ENCODE data around the gene MUS81.
A peak's percentile ranks its signal among the peaks of the same experiment; 100 is the strongest.

MUS81 gene

DNA sequence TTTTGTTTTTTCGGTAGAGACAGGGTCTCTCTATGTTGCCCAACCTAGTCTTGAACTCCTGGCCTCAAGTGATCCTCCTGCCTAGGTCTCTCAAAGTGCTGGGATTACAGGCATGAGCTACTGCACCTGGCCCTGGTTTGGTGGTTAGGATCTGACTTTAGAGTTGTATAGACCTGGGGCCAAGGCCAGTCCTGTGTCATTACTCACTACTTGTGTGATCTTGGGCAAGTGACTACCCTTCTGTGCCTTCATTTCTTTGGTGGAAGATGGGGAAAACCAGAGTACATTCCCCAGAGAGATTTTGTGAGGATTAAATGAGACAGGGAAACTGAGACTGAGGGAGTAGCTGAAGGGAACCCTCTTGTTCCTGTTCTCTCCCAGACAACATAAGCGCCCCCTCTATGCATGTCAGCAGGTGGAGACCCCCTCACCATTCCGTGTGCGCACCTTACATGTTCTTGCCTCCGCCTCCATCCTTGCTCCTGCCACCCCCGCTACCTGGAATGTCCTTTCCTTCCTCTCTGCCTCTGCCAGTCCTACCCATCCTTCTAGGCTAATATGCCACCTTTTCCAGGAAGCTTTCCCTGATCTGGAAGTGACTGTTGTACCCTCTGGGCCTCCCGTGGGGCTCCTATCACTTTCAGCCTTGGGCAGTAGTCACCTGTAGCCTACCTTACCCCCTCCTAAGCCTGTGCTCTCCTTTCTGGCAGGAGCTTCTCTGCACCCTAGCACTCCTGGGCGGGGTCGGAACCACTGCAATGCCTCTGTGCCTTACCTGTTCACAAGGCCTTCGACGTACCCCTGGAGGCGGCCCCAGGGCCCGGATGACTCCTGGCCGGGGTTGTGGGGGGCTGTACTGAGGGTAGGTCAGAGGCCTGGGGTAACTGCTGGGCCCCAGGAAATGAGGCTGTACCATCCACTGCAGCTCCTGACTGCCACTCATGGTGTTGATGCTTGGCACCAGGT is 36.1 kb downstream of the MUS81 start:
- DNase-seq, result no peak

DNA sequence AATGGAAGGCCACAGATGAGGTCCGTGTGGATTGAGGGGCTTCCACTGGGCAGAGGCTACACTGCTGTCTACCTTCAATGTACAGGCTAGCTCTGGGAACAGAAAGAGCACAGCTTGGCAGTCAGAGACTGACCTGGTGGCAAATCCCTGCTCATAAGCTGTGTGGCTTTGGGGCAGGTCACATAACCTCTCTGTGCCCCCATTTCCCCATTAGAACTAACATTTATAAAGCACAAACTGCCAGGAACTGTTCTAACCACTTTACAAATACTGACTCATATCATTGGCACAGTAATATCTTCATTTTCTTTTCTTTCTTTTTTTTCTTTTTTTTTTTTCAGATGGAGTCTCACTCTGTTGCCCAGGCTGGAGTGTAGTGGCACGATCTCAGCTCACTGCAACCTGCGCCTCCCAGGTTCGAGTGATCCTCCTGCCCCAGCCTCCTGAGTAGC is 36.8 kb downstream of the MUS81 start:
- DNase-seq, result no peak

DNA sequence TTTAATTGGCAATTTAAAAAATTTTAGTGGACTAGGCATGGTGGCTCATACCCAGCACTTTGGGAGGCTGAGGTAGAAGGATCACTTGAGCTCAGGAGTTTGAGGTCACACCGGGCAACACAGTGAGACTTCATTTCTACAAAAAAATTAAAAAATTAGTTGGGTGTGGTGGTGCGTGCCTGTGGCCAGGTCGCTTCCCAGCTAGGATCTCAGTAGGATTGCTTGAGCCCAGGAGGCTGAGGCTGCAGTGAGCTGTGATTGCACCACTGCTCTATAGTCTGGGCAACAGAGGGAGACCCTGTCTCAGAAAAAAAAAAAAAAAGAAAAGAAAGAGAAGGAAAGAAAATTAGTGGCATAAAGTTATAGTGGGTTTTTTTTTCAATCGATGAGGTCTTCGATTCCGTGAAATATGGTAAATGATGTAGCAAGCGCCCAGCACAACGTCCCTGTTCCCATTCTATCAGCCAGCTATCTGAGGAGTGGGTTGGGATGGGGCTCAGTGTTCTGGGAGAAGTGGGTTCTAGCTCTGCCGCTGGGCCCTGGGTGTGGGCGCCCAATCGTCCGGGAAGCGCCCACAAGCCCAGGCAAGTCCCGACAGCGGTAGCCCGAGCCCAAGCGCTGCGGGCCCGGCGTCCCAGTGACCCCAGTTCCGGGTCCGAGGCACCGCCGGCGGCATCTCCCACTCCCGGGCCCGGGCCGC is 38.6 kb downstream of the MUS81 start:
- no peak for DNase-seq

GRCh38 chr11:65899356-65900124 is 39.3 kb downstream of the MUS81 start:
- no peak for DNase-seq

GRCh38 chr11:65900125-65900898 is 40.1 kb downstream of the MUS81 start, which contains the start of gene FOSL1:
FOSL1 (minus strand) TSS chr11:65900388; CDS start chr11:65900339, 49 bp downstream.
- DNase-seq, result peak; percentile 52

GRCh38 chr11:65900899-65901180 is 40.6 kb downstream of the MUS81 start:
- DNase-seq, result no peak

GRCh38 chr11:65903068-65903481 is 42.8 kb downstream of the MUS81 start:
- DNase-seq, result no peak

DNA sequence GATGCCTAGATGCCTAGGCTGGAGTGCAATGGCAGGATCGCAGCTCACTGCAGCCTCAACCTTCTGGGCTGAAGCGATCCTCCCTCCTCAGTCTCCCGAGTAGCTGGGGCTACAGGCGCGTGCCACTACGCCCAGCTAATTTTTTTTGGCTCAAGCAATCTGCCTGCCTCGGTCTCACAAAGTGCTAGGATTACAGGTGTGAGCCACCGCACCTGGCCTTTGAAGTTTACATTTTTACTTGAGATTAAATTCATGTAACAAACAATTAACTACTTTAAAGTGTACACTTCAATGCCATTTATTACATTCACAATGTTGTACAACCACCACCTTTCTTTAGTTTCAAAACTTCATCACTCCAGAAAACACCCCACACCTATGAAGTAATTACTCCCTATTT is 43.5 kb downstream of the MUS81 start:
- DNase-seq, result no peak

DNA sequence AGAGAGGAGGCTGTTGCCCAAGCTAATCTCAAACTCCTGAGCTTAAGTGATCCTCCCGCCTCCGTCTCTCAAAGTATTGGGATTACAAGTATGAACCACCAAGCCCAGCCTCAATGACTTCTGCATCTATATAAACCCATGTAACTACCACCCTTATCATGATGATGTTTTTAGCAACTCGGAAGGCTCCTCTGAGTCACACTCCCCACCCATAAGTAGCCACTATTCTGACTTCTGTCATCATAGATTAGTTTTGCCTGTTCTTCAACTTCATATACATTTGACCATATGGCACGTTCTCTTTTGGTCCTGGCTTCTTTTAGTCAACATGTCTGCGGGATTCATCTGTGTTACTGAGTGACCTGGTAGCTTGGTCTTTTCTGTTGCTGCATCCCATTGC is 46.4 kb downstream of the MUS81 start:
- no peak for DNase-seq

GRCh38 chr11:65907878-65908277 is 47.6 kb downstream of the MUS81 start:
- DNase-seq, result no peak

DNA sequence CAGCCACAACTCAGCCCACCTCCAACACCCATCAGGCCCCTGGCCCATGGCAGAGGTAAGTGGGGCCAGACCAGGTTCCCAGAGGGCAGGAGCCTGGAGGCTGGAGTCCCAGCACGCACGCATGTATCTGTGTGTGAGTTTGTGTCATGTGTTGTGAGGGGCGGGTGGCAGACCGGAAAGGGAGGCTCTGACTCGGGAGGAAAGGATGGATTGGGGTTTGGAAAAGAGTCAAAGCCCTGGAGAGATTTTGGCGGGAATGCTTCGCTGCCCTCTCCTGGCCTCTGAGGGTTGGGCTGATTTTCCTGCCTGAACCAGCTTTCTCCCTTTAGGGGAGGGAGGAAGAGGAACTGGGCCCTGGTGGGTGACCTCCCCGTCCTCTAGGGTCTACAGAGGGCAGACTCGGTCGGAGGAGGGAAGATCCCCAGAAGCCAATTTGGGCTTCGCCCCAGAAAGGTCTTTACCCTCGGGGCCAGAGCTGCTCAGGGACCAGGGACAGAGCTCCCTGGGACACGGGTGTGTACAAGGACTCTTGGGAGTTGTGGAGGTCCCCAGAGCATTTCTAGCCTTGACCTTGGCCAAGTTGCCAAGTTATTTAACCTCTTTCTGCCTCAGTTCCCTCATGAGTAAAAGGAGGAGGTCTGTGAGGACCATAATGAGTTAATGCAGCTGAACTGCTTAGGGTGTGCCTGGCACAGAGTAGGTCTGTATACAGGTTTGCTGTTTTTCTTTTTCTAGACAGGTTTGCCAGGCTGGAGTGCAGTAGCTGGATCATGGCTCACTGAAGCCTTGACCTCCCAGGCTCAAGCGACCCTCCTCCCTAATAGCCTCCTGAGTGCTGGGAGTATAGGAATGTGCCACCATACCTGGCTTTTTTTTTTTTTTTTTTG is 51.7 kb downstream of the MUS81 start:
- DNase-seq, result peak; percentile 57

GRCh38 chr11:65912845-65913244 is 52.6 kb downstream of the MUS81 start:
- DNase-seq, result no peak

DNA sequence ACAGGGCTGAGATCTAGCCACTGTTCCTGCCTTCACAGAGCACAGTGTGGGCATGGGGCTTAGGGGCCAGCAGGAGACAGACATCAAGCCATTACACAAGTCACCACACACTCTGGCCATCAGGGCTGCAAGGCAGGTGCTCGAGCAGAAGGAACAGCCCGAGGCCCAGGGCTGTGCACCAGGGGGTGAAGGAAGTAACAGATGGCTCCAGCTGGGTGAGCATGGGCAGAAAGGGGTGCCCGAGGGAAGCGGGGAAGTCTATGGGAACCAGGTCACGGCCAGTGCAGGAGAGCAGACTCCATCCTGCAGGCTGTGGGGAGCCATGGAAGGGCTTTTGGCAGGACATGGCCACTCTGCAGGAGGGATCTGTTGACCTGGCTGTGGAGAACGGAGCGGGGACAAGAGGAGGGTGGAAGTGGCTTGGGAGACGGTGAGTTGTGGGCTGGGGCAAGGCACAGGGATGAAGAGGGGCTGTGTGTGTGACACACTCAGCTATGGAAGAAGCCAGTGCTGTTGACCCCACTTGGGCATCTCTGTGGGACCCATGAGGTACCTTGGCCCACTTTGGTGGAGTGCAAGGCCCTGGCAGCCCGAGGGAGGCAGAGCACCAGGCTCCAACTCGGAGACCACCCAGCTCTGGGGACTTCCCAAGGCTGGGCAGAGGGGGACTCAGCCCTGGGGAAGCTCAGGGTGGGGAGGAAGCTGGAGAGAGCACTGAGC is 55.0 kb downstream of the MUS81 start:
- no peak for DNase-seq

DNA sequence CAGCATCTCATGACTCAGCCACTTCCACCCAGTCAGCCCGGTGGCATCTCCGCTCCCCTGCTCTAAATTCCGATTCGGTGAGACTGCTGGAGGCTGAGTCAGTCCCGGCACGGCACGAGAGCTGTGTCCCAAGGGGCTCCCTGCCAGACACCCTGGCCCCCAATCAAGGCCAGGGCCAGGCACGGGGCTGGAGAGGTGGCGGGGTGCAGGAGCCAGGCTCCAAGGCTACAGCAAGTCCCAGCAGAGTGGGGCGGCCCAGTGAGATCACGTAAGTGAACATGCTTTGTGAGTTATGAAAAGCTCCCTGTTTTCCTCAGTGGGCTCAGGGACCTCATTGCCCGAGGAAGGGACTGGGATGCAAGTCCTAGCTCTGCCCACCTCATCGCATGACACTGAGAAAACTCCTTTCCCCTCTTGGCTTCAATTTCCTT is 55.6 kb downstream of the MUS81 start:
- no peak for DNase-seq
